ENCODE measurements around the gene SMARCC1.

The SMARCC1 gene

DNA sequence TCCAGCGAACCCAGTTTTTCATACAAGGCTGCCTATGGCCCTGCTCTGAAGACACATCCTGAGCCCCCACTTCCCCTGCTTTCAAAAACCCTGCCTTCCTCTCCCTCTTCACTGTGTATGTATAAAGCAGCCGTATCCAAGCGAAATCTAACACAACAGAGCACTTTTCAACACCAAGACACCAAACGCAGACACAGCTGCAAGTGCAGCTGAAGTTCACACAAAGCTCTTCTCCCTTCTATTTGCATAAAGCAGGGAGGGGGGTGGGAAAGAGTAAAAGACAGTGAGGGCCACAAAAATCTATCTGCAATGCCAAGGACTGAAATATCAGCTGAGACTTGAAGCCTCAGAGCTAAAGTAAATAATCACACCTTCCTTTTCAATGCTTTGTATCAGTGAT is 168.0 kb downstream of the SMARCC1 start:
- DNase-seq (ENCODE audit: low spot score) = no peak
- TF ChIP-seq, protein P1, sequence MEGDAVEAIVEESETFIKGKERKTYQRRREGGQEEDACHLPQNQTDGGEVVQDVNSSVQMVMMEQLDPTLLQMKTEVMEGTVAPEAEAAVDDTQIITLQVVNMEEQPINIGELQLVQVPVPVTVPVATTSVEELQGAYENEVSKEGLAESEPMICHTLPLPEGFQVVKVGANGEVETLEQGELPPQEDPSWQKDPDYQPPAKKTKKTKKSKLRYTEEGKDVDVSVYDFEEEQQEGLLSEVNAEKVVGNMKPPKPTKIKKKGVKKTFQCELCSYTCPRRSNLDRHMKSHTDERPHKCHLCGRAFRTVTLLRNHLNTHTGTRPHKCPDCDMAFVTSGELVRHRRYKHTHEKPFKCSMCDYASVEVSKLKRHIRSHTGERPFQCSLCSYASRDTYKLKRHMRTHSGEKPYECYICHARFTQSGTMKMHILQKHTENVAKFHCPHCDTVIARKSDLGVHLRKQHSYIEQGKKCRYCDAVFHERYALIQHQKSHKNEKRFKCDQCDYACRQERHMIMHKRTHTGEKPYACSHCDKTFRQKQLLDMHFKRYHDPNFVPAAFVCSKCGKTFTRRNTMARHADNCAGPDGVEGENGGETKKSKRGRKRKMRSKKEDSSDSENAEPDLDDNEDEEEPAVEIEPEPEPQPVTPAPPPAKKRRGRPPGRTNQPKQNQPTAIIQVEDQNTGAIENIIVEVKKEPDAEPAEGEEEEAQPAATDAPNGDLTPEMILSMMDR (IDR thresholded peaks at IDR 0.05; ENCODE audit: borderline replicate concordance, control extremely low read depth, extremely low read depth, insufficient read depth, missing control alignments) = no peak
- in situ Hi-C loops (cut with MboI; ENCODE audit: low sequenced_read_pairs, unreplicated experiment) = no loop called here

DNA sequence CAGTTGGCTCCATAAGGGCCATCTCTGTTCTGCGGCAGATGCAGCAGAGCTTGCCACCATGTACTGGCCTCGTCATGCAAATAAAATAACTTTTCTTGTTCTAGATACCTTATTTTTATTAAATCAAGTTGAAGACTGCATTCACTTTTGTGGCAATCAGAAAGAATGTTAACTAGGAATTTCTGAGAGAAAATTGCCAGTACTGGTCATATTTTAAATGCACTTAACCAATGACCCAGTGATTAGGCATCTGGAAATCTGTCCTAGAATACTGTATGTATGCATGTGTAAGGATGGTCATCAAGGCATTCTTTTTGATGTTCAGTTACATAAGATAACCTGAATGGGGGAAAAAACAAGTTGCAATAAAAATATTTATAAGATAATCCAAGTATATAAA is 168.8 kb downstream of the SMARCC1 start:
- in situ Hi-C loops (cut with MboI; ENCODE audit: low sequenced_read_pairs, unreplicated experiment) = no loop called here
- no peak for DNase-seq (ENCODE audit: low spot score)
- TF ChIP-seq, protein P1 (IDR thresholded peaks at IDR 0.05; ENCODE audit: borderline replicate concordance, control extremely low read depth, extremely low read depth, insufficient read depth, missing control alignments) = no peak

DNA sequence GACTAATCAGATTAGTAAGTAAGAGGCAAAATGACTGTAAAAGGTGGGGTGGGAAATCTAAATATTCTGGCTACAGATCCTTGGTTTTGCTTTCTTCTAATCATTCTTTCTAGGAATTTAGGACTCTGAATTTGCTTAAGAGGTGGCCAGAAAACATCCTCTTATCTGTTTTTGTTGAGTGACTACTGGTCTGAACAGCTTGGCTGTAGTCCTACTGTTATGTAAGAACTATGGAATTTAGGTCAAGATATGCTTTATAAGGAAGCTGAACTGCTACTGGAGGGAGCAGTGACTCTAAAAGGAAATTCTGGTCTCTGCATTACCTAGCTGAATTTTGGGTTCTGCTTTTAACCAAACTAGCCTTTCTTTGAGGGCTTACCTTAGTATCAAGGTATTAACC is 169.5 kb downstream of the SMARCC1 start:
- no peak for DNase-seq (ENCODE audit: low spot score)
- TF ChIP-seq, protein P1 (IDR thresholded peaks at IDR 0.05; ENCODE audit: borderline replicate concordance, control extremely low read depth, extremely low read depth, insufficient read depth, missing control alignments) = no peak
- in situ Hi-C loops (cut with MboI; ENCODE audit: low sequenced_read_pairs, unreplicated experiment) = no loop called here

DNA sequence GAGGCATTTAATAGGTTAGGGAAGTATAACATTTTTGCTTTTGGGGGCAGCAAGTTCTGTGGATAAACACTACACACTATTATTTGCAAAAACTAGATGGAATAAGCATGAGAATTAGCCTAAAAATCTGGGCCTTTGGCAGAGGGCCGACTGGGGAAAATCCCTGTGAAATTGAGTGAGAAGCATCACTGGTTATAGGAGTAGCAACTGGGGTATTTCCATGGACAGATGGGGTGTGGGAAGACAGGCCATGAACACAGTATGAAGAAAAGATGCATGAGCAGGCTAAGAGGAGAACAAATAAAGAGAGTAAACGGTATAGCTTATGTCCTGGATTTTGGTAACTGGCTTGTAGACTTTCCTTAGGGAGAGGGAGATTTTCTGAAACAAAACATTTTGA is 170.1 kb downstream of the SMARCC1 start:
- TF ChIP-seq, protein P1 (IDR thresholded peaks at IDR 0.05; ENCODE audit: borderline replicate concordance, control extremely low read depth, extremely low read depth, insufficient read depth, missing control alignments) = no peak
- in situ Hi-C loops (cut with MboI; ENCODE audit: low sequenced_read_pairs, unreplicated experiment) = no loop called here
- no peak for DNase-seq (ENCODE audit: low spot score)

DNA sequence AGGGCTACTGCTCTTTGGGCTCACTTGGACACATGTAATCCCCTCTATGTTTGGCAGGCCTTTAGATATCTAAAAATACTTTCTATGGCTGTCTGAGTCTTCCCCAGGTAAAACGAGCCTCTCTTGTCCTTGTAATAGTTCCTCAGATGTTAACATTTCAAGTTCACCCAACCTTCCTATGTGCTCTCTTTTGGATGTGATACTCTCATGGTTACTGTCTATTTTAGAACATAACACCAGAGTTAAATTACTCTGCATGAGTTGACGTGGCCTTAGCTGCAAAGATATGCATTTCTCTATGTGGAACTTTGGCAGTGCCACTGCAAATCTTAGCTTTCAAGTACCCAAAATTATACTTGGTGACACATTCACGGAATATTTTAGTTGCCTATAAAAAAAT is 171.1 kb downstream of the SMARCC1 start:
- TF ChIP-seq, protein P1 (IDR thresholded peaks at IDR 0.05; ENCODE audit: borderline replicate concordance, control extremely low read depth, extremely low read depth, insufficient read depth, missing control alignments) = no peak
- in situ Hi-C loops (cut with MboI; ENCODE audit: low sequenced_read_pairs, unreplicated experiment) = no loop called here
- no peak for DNase-seq (ENCODE audit: low spot score)

DNA sequence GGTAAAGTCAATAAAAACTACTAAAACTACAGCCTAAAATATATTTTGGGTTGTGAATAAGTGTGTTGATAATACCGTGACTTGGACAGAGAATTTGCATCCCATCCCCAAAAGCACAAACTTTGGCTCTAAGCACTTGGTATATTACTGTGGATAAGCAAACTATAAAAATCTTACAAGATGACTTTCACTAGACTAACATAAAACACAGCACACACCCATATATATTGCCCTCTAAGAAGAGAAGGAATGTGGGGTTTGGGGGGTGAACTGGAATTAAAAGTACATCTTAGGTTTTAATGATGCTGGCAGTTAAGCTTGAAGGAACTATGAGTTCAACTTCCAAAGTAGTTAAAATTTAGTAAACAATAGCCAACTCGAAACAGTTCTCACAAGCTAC is 174.4 kb downstream of the SMARCC1 start:
- in situ Hi-C loops (cut with MboI; ENCODE audit: low sequenced_read_pairs, unreplicated experiment) = no loop called here
- TF ChIP-seq, protein P1 (IDR thresholded peaks at IDR 0.05; ENCODE audit: borderline replicate concordance, control extremely low read depth, extremely low read depth, insufficient read depth, missing control alignments) = no peak
- no peak for DNase-seq (ENCODE audit: low spot score)

DNA sequence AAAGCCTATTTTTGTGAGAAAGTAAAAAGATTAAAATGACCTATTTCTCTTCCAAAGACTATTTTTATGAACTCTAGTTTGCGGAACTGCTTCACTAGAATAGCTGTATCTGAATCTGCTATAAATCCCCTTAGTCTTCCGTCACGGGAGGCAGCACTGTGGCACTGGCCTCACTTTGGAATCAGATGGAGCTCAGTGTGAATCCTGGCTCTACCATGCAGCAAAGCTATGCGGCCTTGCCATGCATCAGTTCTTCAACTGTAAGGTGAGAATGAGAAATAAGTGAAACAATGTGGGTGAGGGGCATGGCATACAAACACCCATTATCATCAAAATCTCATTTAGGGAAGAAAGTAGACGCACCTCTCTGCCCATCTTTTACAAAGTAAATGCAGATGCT is 175.5 kb downstream of the SMARCC1 start:
- TF ChIP-seq, protein P1 (IDR thresholded peaks at IDR 0.05; ENCODE audit: borderline replicate concordance, control extremely low read depth, extremely low read depth, insufficient read depth, missing control alignments) = no peak
- no peak for DNase-seq (ENCODE audit: low spot score)
- in situ Hi-C loops (cut with MboI; ENCODE audit: low sequenced_read_pairs, unreplicated experiment) = no loop called here

All from GM13976 (cell line).